Measurements from ENCODE around the gene HIP1R.
"Not testable (repeated sequence)": the region's sequence is repeated elsewhere in the genome, so short reads cannot be mapped to it uniquely, and the experiment has no call there.

Gene HIP1R

GRCh38 chr12:122834921-122835749 is at the start of gene HIP1R:
HIP1R (plus strand) TSS chr12:122835457; CDS start chr12:122835551, 94 bp downstream.
- FAIRE-seq, result no peak

- FAIRE-seq, result no peak
Measured at GRCh38 chr12:122785503-122785902, 49.8 kb upstream of the HIP1R start.

- no peak for FAIRE-seq
Measured at GRCh38 chr12:122788387-122788786, 46.9 kb upstream of the HIP1R start.

- no peak for FAIRE-seq
Measured at GRCh38 chr12:122789637-122790036, 45.6 kb upstream of the HIP1R start.

GRCh38 chr12:122790393-122791075 is 44.7 kb upstream of the HIP1R start:
- no peak for FAIRE-seq

- peak; percentile 9 for FAIRE-seq
Measured at GRCh38 chr12:122793685-122794106, 41.6 kb upstream of the HIP1R start.

GRCh38 chr12:122795807-122796206 is 39.5 kb upstream of the HIP1R start:
- no peak for FAIRE-seq

- FAIRE-seq, result no peak
Measured at GRCh38 chr12:122799641-122800243, 35.5 kb upstream of the HIP1R start.

- no peak for FAIRE-seq
Measured at GRCh38 chr12:122803937-122804336, 31.3 kb upstream of the HIP1R start.

GRCh38 chr12:122804957-122805356 is 30.3 kb upstream of the HIP1R start:
- not testable (repeated sequence) for FAIRE-seq

GRCh38 chr12:122807651-122808050 is 27.6 kb upstream of the HIP1R start:
- FAIRE-seq, result no peak

- FAIRE-seq, result no peak
Measured at GRCh38 chr12:122811777-122812176, 23.5 kb upstream of the HIP1R start.

GRCh38 chr12:122813310-122813713 is 21.9 kb upstream of the HIP1R start:
- no peak for FAIRE-seq

GRCh38 chr12:122819209-122819785 is 16.0 kb upstream of the HIP1R start:
- no peak for FAIRE-seq

- no peak for FAIRE-seq
Measured at GRCh38 chr12:122820138-122820537, 15.1 kb upstream of the HIP1R start.

GRCh38 chr12:122820838-122821271 is 14.4 kb upstream of the HIP1R start:
- FAIRE-seq, result no peak

GRCh38 chr12:122823429-122823828 is 11.8 kb upstream of the HIP1R start:
- FAIRE-seq, result no peak

GRCh38 chr12:122825773-122826724 is 9.2 kb upstream of the HIP1R start:
- no peak for FAIRE-seq

GRCh38 chr12:122827258-122827657 is 8.0 kb upstream of the HIP1R start:
- no peak for FAIRE-seq

GRCh38 chr12:122830517-122831214 is 4.6 kb upstream of the HIP1R start:
- FAIRE-seq, result no peak

Measured in TTC549 (cell line).